Astrocyte of the spinal cord (primary cell): ENCODE measurements around the gene PRSS22.

ENCODE experiments used
- DNase-seq: peaks from one replicate; pipeline ENCODE4 v3.0.0; 2011; ENCODE audit warnings: low read depth, low spot score
- H3K4me3 ChIP-seq: 2 replicates; pipeline ENCODE4 v1.5.1; 2011; ENCODE audit warnings: low read depth, mild to moderate bottlenecking, low read length, moderate library complexity
- CTCF ChIP-seq: IDR thresholded peaks from 2 replicates; pipeline ENCODE4 v1.5.1; 2012; ENCODE audit warnings: low read depth, mild to moderate bottlenecking, low read length, inconsistent platforms
- in situ Hi-C: cut with HindIII; loops from 2 replicates; pipeline ENCODE4 v1.10.0; 2017; ENCODE audit warnings: low sequenced_read_pairs

The PRSS22 gene

DNA sequence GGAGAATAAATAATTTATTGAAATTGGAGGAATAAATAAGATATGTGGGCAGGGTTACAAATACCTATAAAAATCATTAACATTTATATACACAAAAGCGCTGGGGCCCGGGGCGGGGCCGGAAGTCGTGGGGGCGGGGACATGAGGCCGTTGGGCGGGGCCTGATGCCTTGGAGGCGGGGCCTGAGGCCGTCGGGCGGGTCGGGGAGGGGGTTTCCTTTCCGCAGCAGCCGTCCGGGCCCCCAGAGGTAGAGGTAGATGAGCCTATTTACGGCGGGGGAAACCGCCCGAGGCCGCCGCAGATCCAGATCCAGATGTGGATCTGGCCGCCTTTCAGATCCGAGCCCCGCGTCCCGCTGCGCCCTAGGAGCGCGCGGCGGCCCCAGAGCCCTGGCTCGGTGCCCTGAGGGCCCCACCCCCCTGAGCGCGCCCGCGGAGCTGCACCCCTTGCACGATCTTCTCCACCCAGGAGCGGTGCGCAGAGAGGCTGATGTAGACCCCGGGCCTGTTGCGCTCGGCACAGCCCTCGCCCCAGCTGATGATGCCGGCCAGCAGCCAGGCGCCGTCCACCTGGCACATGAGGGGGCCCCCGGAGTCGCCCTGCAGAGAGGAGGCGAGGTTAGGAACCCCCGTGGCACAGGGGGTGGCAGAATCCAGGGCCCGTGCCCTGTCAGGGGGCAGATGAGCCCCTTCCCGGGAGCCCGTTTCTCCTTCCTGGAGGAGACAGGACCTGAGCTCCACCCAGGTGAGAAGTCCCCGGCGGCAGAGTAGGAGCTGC is 5.1 kb downstream of the PRSS22 start:
- no peak overlapping the region for H3K4me3 ChIP-seq
- in situ Hi-C loops: no loop called here
- no peak for DNase-seq
- no peak for TF ChIP-seq CTCF

DNA sequence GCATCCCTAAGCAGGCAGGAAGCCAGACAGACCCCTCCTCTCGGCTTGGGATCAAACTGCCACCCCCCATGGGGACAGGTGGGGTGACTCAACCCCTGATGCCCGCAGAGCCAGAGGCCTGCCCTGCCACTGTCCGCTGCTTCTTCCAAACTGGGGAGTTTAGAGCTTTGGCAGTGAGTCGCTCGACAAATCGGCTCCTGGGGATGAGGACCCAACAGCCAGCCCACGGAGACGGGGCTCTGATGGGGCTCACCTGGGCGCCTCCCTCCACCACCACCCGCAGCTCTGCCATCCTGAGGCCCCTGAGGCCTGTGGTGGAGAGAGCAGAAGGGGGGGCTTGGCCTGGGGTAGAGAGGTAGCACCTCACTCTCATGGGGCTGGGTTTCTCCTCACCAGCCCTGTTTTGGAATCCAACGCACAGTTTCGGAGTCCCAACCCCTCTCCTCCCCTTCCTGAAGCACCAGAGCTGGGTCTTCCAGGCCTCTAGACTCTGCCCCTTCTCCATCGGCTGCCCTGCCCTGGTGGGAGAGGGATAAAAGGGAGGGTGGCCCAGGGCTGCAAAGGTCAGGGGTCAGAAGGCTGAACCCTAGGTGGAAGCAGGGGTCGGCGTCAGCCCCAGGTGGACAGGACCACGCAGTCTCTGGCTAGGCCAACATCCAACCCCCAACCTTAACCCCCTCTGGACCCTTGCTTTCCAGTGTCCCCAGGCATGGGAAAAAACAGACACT is 5.8 kb downstream of the PRSS22 start:
- TF ChIP-seq CTCF: no peak
- in situ Hi-C loops: no loop called here
- H3K4me3 ChIP-seq: no peak overlapping the region
- no peak for DNase-seq

- in situ Hi-C loops: no loop called here
- no peak overlapping the region for H3K4me3 ChIP-seq
- TF ChIP-seq CTCF: no peak
- DNase-seq: no peak
These were observed 8.8 kb downstream of the PRSS22 start for GRCh38 chr16:2848933-2849725.

DNA sequence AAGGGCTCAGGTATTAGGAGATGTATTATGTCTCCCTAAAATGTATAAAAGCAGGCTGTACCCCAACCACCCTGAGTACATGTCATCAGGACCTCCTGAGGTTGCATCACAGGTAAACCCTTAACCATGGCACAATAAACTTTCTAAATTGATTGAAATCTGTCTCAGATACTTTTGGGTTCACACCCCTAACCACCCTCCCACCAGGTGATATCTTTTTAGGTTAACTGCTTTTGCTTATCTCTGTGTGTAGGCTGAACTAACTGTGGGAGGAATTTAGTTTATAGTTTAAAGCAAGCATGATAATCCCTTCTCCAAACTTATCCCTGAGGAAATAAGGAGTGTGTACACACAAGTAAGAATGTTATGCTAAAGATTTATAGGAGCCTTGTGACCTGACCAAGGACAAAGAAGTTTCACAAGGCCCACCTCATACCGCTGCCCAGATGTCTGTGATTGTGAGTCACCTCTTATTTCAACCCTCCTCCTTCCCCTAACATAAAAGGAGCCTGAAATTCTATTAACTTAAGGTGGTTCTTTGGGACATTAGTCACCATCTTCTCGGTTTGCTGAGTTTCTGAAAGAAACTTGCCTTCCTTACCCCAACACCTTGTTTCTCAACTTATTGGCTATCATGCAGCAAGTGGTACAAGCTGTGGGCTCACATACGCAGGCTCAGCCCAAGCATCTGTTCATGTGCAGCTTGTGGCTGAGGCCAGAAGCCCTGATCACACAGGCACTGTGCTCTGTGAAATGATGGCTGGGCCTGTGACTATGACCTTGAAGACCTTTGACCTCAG is 11.3 kb downstream of the PRSS22 start:
- no peak for TF ChIP-seq CTCF
- DNase-seq: peak; percentile 32
- H3K4me3 ChIP-seq: no peak overlapping the region
- in situ Hi-C loops: no loop called here

GRCh38 chr16:2845116-2845515 is 12.9 kb downstream of the PRSS22 start:
- no peak for DNase-seq
- H3K4me3 ChIP-seq: no peak overlapping the region
- TF ChIP-seq CTCF: no peak
- in situ Hi-C loops: no loop called here

- no peak for TF ChIP-seq CTCF
- in situ Hi-C loops: no loop called here
- no peak overlapping the region for H3K4me3 ChIP-seq
- DNase-seq: no peak
These were observed 14.4 kb downstream of the PRSS22 start for GRCh38 chr16:2843526-2843925.
